GM12801 (cell line): ENCODE data around the gene GALNT2.

ENCODE experiments used
- TF ChIP-seq, protein P1 (sequence below): IDR thresholded peaks from one replicate; pipeline ENCODE4 v1.5.1; 2011; ENCODE audit warnings: control low read depth; ENCODE audit not compliant: insufficient read length; ENCODE audit errors: extremely low read depth

The GALNT2 gene

DNA sequence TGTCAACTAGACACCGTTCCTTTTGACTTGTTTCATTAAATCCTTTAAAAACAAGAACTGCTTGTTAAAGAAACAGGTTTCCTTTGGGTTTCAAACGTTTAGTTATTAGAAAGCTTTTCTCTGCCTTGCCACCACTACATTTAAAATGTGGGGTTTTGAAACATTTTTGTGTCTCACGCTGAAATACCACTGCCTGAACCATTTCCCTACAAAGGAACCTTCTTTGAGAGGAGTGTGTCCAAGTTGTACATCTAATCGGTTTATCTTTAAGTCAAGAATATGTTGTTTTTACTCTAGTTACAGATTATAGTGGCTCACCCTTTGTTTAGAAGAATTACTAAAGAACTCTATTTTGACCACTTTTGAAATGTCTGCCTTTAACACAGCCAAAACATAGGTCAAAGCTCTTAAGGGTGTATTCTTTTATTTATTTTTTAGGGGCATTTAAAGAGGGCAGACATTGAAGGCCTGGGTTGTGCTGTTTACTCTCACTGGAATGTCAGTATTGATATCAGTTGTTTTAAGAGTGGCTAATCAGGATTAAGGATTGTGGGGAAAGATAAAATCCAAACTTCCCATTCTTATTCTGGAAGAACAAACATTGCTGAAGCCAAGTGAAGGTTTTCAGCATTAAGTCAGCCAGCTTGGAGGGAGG lies 143.4 kb downstream of the GALNT2 start:
- TF ChIP-seq, protein P1, sequence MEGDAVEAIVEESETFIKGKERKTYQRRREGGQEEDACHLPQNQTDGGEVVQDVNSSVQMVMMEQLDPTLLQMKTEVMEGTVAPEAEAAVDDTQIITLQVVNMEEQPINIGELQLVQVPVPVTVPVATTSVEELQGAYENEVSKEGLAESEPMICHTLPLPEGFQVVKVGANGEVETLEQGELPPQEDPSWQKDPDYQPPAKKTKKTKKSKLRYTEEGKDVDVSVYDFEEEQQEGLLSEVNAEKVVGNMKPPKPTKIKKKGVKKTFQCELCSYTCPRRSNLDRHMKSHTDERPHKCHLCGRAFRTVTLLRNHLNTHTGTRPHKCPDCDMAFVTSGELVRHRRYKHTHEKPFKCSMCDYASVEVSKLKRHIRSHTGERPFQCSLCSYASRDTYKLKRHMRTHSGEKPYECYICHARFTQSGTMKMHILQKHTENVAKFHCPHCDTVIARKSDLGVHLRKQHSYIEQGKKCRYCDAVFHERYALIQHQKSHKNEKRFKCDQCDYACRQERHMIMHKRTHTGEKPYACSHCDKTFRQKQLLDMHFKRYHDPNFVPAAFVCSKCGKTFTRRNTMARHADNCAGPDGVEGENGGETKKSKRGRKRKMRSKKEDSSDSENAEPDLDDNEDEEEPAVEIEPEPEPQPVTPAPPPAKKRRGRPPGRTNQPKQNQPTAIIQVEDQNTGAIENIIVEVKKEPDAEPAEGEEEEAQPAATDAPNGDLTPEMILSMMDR = no peak

DNA sequence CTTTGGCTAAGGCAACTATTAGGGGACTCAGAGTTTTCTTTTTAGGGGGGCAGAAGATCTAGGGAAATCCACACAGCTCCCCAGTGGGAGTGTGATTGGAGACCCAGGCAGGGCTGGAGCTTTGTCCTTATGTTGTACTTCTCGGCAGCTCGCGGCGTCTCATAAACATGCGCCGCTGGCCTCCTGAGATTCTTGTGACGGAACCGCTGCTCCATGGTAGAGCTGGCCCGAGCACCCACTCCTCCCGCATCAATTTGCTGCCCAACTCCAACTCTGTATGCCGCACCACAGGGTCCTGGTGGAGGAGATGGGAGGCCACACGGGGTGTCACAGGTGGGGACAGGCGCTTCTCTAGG lies 143.9 kb downstream of the GALNT2 start:
- TF ChIP-seq, protein P1 = no peak

DNA sequence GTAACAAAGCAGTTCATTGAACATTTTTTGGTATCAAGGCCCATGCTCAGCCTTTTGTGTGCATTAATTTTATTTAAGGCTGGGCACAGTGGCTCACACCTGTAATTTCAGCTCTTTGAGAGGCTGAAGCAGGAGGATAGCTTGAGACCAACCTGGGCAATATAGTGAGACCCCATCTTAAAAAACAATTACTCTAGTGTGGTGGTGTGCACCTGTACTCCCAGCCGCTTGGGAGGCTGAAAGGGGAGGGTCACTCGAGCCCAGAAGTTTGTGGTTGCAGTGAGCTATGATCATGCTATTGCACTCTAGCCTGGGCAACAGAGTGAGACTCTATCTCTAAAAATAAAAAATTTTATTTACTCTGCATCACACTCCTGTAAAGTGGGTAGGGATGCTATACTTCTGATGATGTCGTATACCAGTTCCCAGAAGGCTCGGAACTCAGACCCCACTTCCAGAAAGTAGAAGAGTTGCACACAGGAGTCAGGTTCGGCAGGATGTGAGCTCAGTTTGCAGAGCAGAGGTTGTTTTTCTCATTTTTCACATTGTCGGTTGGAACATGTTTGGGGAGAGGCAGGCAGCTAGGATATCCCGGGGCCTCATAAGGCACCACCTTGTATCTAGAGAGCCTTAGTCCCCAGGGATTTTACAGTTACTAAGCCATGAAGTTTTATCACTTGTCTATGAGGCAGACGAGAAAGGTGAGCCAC lies 144.6 kb downstream of the GALNT2 start:
- TF ChIP-seq, protein P1 = no peak

DNA sequence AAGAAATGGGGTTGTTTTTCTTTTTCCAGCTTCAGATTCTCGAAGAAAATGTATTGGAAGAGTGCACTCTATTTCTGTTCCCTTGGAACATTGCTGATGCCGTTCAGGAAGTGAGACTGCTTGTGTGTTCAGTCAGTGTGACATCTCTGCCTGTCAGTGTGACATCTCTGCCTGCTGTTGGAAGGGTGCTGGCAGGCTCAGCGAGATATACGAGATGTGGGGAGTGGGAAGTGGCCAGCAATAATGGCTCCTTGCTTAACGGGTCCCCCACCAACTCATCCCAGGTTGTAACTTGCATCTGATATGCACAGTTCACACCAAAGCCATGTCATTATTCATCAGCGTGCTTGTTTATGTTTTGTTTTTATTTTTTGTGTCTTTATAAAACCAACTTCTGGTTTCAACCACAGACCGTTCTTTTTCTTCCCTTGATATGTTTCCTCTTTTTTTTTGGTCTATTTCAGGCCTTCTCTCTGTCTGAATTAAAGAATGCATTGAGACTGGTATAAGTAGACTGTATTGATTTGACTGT lies 145.4 kb downstream of the GALNT2 start:
- TF ChIP-seq, protein P1 = no peak

DNA sequence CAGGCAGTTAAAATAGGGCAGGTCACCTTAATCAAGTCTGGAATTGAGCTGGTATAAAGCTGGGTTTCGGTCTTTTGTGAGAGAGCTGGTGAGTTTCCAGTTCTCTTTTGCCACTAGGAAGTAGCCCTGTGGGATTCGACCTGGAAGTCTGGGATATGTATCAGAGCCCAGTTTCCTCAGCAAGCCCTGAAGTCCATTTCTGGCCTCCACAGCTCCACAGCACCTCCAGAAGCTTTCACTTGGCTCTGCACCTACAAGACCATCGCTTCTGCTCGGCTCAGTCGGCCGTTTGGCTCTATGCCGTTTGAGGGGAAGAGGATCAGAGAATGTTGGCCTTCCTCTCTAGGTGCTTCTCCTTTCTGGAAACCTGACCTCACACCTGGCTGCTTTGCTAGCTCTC lies 148.0 kb downstream of the GALNT2 start:
- TF ChIP-seq, protein P1 = no peak

DNA sequence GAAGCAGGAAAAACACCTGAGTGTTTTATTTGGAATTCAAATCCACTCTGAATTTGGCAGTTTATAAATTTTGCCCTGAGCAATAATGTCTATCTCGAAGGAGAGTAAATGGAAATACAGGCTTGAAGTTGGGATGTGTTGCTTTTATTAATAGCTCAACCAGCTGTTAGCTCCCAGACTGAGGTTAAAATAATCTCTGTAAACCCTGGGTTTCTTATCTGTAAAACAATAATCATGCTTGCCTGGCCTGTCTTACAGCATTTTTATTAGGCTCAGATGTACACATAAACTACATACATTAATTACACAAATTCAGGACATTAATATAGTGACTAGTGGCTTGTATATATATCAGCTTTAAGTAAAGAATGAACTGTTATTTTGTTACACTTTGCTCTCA lies 148.5 kb downstream of the GALNT2 start:
- TF ChIP-seq, protein P1 = no peak

DNA sequence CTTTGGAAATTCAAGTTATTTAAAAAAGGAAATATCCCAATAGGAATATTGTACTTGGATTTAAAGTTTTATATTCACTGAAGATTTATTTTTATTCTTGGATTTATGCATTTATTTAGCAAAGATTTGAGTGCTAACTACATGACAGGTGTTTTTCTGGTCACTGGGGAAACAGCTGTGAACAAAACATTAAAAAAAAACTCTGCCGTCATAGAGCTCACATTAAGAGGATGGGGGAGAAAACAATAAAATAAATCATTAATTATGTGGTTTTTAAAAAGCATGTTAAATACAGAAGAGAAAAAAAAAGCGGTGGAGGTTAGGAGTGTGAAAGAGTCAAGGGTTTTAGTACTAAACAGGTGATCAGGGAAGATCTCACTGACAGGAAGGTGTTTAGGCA lies 149.9 kb downstream of the GALNT2 start:
- TF ChIP-seq, protein P1 = no peak
